Measurements from ENCODE around the gene AUTS2. TPM values are rescaled to one million over a fixed set of nuclear protein-coding genes. Genes with fewer than 3 reads are reported as not detected.

The AUTS2 gene
- total RNA-seq, 1 donor from 2014 or later = 53.0 TPM

DNA sequence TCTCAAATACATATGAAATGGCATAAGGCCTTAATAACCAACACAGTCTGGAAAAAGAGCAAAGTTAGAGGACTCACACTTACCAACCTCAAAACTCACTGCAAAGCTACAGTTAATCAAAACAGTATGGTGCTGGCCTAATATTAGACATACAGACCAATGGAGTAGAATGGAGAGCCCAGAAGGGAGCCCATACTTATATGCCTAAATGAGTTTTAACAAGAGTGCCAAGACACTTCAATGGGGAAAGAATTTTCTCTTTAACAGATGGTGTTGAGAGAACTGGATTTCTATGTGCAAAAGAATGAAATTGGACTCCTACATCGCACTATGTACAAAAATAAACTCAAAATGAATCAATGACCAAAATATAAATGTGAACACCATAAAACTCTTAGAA is 522.6 kb downstream of the AUTS2 start:
- Histone ChIP-seq H3K4me3 (no peak overlapping the region), H3K27me3 (no peaks in the 10 kb centered on the region), H3K9me3 (no peaks in the 10 kb centered on the region), H3K4me1 (no peaks in the 10 kb centered on the region), H3K36me3 (no peaks in the 10 kb centered on the region), H3K27ac (no peak overlapping the region)
- TF ChIP-seq, protein P1, sequence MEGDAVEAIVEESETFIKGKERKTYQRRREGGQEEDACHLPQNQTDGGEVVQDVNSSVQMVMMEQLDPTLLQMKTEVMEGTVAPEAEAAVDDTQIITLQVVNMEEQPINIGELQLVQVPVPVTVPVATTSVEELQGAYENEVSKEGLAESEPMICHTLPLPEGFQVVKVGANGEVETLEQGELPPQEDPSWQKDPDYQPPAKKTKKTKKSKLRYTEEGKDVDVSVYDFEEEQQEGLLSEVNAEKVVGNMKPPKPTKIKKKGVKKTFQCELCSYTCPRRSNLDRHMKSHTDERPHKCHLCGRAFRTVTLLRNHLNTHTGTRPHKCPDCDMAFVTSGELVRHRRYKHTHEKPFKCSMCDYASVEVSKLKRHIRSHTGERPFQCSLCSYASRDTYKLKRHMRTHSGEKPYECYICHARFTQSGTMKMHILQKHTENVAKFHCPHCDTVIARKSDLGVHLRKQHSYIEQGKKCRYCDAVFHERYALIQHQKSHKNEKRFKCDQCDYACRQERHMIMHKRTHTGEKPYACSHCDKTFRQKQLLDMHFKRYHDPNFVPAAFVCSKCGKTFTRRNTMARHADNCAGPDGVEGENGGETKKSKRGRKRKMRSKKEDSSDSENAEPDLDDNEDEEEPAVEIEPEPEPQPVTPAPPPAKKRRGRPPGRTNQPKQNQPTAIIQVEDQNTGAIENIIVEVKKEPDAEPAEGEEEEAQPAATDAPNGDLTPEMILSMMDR (IDR thresholded peaks at IDR 0.05) = no peak
- no peak for TF ChIP-seq POLR2AphosphoS5 (IDR thresholded peaks at IDR 0.05; ENCODE audit: insufficient read depth in 1 of 2, low read depth in 1 of 2)
- TF ChIP-seq POLR2A (IDR thresholded peaks at IDR 0.05) = no peak
- intact Hi-C loops (cut with DNase I) = no loop called here
- no peak for DNase-seq (ENCODE audit: extremely low spot score in 2 of 2)

DNA sequence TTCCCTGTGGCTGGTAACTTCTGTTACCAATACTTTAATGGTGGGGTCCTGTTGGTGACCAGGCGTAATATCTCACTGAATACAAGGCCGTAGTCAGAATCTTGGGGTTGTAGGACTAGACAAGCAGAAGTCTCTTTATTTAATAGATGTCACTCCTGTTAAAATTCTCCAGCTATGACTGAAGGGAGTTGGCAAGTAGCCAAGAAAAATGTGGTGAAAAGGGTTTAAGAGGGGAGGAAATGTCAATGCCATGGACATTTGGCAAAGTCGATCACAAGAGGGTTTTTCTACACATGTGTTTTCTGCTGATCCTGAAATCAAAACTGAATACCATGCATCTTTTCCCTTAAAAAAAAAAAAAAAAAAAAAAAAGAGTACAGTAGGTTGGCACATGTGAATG is 533.5 kb downstream of the AUTS2 start:
- H3K4me3 ChIP-seq = no peak overlapping the region
- H3K9me3 ChIP-seq = no peaks in the 10 kb centered on the region
- DNase-seq (ENCODE audit: extremely low spot score in 2 of 2) = no peak
- no peaks in the 10 kb centered on the region for H3K4me1 ChIP-seq
- intact Hi-C loops (cut with DNase I) = no loop called here
- no peak overlapping the region for H3K27ac ChIP-seq
- H3K36me3 ChIP-seq = no peaks in the 10 kb centered on the region
- TF ChIP-seq POLR2AphosphoS5 (IDR thresholded peaks at IDR 0.05; ENCODE audit: insufficient read depth in 1 of 2, low read depth in 1 of 2) = no peak
- TF ChIP-seq, protein P1 (IDR thresholded peaks at IDR 0.05) = no peak
- TF ChIP-seq POLR2A (IDR thresholded peaks at IDR 0.05) = no peak
- H3K27me3 ChIP-seq = no peaks in the 10 kb centered on the region

DNA sequence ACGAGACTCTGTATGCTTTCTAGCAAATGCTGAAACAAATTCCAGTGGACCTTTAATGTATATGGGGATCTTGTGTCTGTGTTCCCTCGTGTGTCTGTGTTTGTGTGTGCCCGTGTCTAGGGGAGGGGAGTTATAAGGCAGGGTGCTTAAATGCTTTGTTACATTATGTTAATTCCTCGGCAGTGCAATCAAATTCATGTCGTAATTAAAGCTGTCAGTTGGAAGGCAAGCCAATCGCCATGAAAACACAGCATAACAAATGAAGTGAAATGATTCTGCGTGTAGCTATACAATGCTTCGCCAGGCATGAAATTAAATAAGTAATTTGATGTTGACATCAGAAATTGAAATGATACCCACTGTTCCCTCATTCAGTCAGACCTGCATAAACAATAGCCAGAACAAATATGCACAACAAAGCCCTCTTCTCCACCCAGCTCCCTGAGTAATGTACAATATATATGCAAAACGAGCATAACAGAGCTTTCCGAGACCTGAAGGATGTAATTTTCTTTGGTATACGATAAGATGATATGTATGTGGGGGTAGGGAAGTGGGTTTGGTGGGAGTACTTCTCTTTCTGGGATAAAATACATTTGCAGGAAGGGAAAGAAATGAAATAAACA is 534.1 kb downstream of the AUTS2 start:
- Histone ChIP-seq H3K9me3 (no peaks in the 10 kb centered on the region), H3K27ac (no peak overlapping the region), H3K27me3 (no peaks in the 10 kb centered on the region), H3K4me1 (no peaks in the 10 kb centered on the region), H3K36me3 (no peaks in the 10 kb centered on the region), H3K4me3 (no peak overlapping the region)
- intact Hi-C loops (cut with DNase I) = no loop called here
- no peak for TF ChIP-seq POLR2AphosphoS5 (IDR thresholded peaks at IDR 0.05; ENCODE audit: insufficient read depth in 1 of 2, low read depth in 1 of 2)
- no peak for TF ChIP-seq POLR2A (IDR thresholded peaks at IDR 0.05)
- TF ChIP-seq, protein P1 (IDR thresholded peaks at IDR 0.05) = no peak
- no peak for DNase-seq (ENCODE audit: extremely low spot score in 2 of 2)

DNA sequence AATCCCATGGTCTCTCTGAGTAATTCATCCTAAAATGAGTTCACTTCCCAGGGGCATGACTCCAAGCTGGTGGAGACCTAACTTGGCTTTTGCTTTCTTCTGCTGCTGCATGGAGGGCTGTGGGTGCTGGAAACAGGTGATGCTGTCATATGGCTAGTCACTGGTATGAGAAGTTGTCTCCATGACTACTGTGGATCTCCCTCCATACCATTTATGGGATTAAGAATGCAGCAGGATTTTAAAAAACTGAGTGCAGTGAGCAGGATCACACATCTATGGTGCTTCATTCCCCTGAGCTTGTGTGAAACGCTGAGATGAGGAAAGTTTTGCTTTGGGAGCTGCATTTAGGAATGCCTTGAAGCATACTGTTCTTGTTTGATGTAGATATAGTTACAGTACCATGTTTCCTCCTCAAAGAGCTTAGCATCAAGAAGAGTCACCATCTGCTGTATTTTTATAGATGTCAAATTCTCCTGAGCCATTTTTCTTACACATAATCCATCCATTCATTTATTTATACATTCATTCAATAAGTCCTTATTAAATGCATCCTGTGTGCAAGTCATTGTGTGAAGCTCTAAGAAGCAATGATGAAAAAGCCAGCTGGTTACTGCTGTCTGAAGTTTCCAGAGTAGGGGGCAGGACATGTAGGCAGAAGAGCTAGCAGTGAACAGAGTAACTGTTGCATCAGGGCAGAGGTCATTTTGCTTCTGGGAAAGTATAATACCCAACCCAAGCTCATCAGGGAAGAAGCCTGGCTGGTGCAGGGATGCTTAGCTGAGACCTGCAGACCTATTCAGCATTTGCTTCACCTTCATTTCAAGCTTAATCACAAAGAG is 534.8 kb downstream of the AUTS2 start:
- Histone ChIP-seq H3K27ac (no peak overlapping the region), H3K4me1 (no peaks in the 10 kb centered on the region), H3K9me3 (no peaks in the 10 kb centered on the region), H3K36me3 (no peaks in the 10 kb centered on the region), H3K27me3 (no peaks in the 10 kb centered on the region), H3K4me3 (no peak overlapping the region)
- no peak for DNase-seq (ENCODE audit: extremely low spot score in 2 of 2)
- intact Hi-C loops (cut with DNase I) = no loop called here
- TF ChIP-seq POLR2A (IDR thresholded peaks at IDR 0.05) = no peak
- TF ChIP-seq, protein P1 (IDR thresholded peaks at IDR 0.05) = no peak
- no peak for TF ChIP-seq POLR2AphosphoS5 (IDR thresholded peaks at IDR 0.05; ENCODE audit: insufficient read depth in 1 of 2, low read depth in 1 of 2)

Data from vagina (tissue), 2 donors.